Neutrophil (primary cell): Measurements from ENCODE around the gene RPRD1B.
"Not testable (repeated sequence)": the region's sequence is repeated elsewhere in the genome, so short reads cannot be mapped to it uniquely, and the experiment has no call there.

ENCODE experiments used
- H3K27ac ChIP-seq: fragments of 200-600 bp; sonication (generic); 2 replicates; pipeline ENCODE4 v1.5.1; 2016; ENCODE audit warnings: mild to moderate bottlenecking, moderate library complexity
- H3K27me3 ChIP-seq: fragments of 200-600 bp; sonication (generic); 2 replicates; pipeline ENCODE4 v1.6.0; 2016; ENCODE audit warnings: mild to moderate bottlenecking
- H3K36me3 ChIP-seq: fragments of 200-600 bp; sonication (generic); 2 replicates; pipeline ENCODE4 v1.5.1; 2017
- H3K4me1 ChIP-seq, 2 experiments: fragments of 200-600 bp in 1 of 2; sonication (generic) in 1 of 2; 1 replicate in 1 of 2; 2 replicates in 1 of 2; pipeline versions ENCODE4 v1.5.1 to v1.6.1; 2013 to 2016; ENCODE audit warnings: low read depth in 1 of 2, low read length in 1 of 2, mild to moderate bottlenecking in 1 of 2, moderate library complexity in 1 of 2; ENCODE audit not compliant: control insufficient read depth in 1 of 2, insufficient read depth in 1 of 2
- H3K4me3 ChIP-seq, 2 experiments: fragments of 200-600 bp in 1 of 2; sonication (generic) in 1 of 2; 1 replicate in 1 of 2; 2 replicates in 1 of 2; pipeline ENCODE4 v1.5.1; 2013 to 2016; ENCODE audit warnings: low read depth in 1 of 2, low read length in 1 of 2, mild to moderate bottlenecking in 1 of 2, moderate library complexity in 1 of 2
- H3K9me3 ChIP-seq: fragments of 200-600 bp; sonication (generic); 2 replicates; pipeline ENCODE4 v1.5.1; 2016
- TF ChIP-seq, protein P1 (sequence below): fragments of 200-600 bp; sonication (generic); IDR thresholded peaks from 2 replicates; pipeline ENCODE4 v1.5.1; 2016; ENCODE audit warnings: antibody characterized with exemption

The RPRD1B gene

DNA sequence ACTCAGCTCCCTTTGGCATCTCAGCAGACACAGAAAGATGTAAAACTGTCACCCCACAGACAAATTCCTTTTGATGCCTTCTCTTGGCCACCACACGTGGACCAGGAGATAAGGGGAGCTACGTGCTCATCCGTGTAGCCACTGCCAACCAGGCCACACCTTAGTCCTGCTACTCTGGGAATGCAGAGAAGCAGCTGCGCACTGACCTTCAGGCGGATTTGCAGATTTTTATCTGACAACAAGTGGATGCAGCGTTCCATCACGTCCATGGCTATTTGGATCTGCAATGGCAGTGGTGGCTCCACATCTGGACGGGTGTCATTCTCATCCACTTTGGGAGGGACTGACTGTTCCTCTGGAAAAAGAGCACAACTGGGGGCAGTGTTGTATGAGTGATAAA lies 31.1 kb upstream of the RPRD1B start:
- peaks cover 74% of the 10 kb centered on the region for H3K36me3 ChIP-seq
- H3K4me3 ChIP-seq: no peak overlapping the region
- H3K27ac ChIP-seq: no peak overlapping the region
- TF ChIP-seq, protein P1, sequence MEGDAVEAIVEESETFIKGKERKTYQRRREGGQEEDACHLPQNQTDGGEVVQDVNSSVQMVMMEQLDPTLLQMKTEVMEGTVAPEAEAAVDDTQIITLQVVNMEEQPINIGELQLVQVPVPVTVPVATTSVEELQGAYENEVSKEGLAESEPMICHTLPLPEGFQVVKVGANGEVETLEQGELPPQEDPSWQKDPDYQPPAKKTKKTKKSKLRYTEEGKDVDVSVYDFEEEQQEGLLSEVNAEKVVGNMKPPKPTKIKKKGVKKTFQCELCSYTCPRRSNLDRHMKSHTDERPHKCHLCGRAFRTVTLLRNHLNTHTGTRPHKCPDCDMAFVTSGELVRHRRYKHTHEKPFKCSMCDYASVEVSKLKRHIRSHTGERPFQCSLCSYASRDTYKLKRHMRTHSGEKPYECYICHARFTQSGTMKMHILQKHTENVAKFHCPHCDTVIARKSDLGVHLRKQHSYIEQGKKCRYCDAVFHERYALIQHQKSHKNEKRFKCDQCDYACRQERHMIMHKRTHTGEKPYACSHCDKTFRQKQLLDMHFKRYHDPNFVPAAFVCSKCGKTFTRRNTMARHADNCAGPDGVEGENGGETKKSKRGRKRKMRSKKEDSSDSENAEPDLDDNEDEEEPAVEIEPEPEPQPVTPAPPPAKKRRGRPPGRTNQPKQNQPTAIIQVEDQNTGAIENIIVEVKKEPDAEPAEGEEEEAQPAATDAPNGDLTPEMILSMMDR: no peak
- H3K27me3 ChIP-seq: no peaks in the 10 kb centered on the region
- no peaks in the 10 kb centered on the region for H3K9me3 ChIP-seq
- no peaks in the 10 kb centered on the region for H3K4me1 ChIP-seq

DNA sequence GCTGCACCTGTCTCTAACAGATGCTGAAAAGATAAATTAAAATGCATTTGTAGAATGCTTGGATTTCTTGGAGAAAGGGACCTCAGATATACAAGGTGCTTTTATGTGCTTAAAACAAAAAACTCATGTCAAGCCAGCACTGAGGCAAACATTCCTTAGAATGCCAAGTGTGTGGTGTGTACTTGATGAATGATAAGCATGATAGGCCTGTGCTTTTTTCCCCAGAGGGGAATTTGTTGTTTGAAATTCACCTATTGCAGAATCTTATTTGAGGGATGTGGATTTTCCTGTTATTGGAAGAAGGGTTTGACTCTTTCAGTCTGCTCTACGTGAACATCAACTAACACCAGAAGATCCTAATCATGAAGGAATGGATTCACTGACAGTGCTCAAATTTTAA lies 29.1 kb upstream of the RPRD1B start:
- Histone ChIP-seq H3K36me3 (peaks cover 54% of the 10 kb centered on the region), H3K27me3 (no peaks in the 10 kb centered on the region), H3K4me3 (no peak overlapping the region), H3K9me3 (no peaks in the 10 kb centered on the region), H3K4me1 (no peaks in the 10 kb centered on the region), H3K27ac (no peak overlapping the region)
- TF ChIP-seq, protein P1: no peak

DNA sequence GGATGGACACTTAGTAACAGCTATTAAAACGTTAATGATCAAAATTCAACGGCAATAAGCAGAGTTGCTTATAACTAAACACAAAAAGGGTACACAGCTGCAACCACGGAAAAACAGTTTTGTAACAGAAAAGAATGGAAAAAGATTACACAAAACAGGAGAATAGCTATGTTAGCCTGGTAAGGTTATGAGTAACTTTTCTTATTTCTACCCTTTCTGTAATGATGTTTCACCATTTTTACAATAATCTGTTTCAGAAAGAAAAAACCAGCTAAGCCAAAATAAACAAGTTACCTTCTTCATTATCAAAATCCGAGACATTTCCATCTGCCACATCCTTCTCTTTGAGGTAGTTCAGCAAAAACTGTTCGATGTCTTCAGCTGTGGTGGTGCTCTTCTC lies 27.6 kb upstream of the RPRD1B start:
- H3K36me3 ChIP-seq: peaks cover 43% of the 10 kb centered on the region
- no peaks in the 10 kb centered on the region for H3K9me3 ChIP-seq
- no peak overlapping the region for H3K4me3 ChIP-seq
- TF ChIP-seq, protein P1: no peak
- no peaks in the 10 kb centered on the region for H3K4me1 ChIP-seq
- H3K27me3 ChIP-seq: no peaks in the 10 kb centered on the region
- H3K27ac ChIP-seq: no peak overlapping the region

DNA sequence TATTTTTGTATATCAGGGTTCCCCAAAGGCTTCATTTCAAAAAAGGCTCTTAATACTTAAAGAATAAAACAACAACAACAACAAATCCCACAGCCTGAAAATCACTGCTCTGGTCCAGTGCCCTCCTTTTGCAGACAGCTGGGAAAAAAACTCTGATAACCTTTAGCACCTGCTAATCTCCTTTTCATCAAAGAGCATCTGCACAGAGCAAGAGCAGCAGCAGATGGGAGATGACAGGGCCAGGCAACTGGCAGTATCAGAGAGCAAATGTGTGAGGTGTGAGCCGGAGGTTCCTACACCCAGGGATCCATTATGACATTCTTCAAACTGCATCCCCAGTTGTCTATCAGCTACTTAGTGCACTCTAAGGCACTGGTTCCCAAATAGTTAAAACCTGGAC lies 26.0 kb upstream of the RPRD1B start:
- TF ChIP-seq, protein P1: no peak
- Histone ChIP-seq H3K9me3 (no peaks in the 10 kb centered on the region), H3K36me3 (peaks cover 43% of the 10 kb centered on the region)

DNA sequence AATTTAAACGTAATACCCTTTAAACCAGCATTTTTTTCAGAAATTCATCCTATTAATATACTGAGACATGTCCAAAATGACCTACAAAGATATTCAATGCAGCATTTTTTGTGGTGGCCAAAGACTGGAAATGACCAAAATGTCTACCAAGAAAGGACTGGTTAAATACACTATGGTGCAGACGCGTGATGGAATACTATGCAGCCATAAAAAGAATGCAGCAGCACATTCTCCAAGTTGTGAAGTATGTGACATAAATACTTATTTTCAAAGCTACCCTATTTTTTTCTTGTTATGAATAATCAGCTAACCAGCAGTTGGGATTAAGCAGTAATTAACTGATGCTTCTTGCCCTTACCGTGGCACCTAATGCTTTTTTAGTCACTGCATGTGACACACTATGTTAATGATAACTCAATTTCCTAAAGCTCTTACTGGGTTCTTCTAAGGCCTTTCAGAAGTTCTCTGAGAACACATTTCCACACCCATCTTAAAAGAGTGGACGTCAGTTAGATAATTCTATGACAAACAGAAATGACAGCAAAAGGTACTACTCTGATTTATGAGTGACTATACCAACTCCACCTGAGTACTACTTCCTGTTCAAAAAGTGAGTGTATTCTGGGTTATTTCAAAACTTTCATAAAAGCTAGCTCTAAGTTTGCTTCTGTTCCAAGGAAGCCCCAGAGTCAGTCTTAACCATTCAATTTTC lies 25.2 kb upstream of the RPRD1B start:
- no peak overlapping the region for H3K4me3 ChIP-seq
- H3K27ac ChIP-seq: no peak overlapping the region
- no peaks in the 10 kb centered on the region for H3K27me3 ChIP-seq
- TF ChIP-seq, protein P1: no peak
- no peaks in the 10 kb centered on the region for H3K4me1 ChIP-seq
- H3K36me3 ChIP-seq: peaks cover 43% of the 10 kb centered on the region
- H3K9me3 ChIP-seq: no peaks in the 10 kb centered on the region

More for the DNA sequence above, 26.0 kb upstream of the RPRD1B start:
- H3K4me1 ChIP-seq: no peaks in the 10 kb centered on the region
- no peak overlapping the region for H3K4me3 ChIP-seq
- no peaks in the 10 kb centered on the region for H3K27me3 ChIP-seq
- no peak overlapping the region for H3K27ac ChIP-seq

DNA sequence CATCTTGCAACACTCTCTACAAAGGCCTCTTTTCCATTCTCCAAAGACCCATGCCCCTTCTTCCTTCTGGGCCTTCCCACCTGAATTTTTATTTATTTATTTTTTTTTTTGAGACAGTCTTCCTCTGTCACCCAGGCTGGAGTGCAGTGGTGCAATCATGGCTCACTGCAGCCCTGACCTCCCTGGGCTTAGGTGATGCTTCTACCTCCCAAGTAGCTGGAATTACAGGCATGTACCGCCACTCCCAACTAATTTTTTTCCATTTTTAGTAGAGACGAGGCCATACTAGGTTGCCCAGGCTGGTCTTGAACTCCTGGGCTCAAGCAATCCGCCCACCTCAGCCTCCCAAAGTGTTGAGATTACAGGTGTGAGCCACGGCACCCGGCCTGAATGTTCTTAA lies 24.1 kb upstream of the RPRD1B start:
- H3K4me3 ChIP-seq, H3K27me3 ChIP-seq, H3K9me3 ChIP-seq, H3K27ac ChIP-seq, H3K4me1 ChIP-seq: not testable (repeated sequence)
- peaks cover 43% of the 10 kb centered on the region for H3K36me3 ChIP-seq
